Epithelial cell of proximal tubule (primary cell): ENCODE measurements around the gene KLF17. TPM values are rescaled to one million over a fixed set of nuclear protein-coding genes. Genes with fewer than 3 reads are reported as not detected.

Experiments
- DNase-seq: peaks from one replicate; pipeline ENCODE4 v3.0.0-alpha.2; 2011; ENCODE audit warnings: low read depth
- H3K4me3 ChIP-seq: 2 replicates; pipeline ENCODE4 v1.5.1; 2011; ENCODE audit warnings: low read depth, mild to moderate bottlenecking, low read length
- total RNA-seq: library from RNA; depleted of rRNA; stranded (reverse); fragments of >200 nt; gene quantifications from 2 replicates; pipeline ENCODE4 v1.2.3, GENCODE V29; 2015
- TF ChIP-seq, protein P1 (sequence below): conservative IDR thresholded peaks from 2 replicates; pipeline ENCODE4 v1.5.1; 2012; ENCODE audit warnings: low read depth, mild to moderate bottlenecking, low read length

KLF17 gene
- total RNA-seq, 1 donor from 2014 or later: not detected

DNA sequence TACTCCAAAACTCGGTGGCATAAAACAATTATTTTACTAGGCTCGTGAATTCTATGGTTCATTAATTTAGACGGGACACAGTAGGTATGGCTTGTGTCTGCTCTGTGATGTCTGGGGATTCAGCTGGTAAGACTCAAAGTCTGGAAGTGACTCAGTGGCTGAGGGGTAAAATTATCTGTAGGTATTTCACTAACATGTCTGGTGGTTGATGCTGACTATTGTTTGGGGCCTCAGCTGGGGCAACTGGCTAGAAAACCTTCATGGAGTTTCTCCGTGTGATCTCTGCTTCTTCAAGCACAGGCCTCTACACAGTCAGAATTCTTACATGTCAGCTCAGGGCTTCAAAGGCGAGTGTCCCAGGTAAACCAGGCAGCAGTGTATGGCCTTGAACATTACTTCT, 41.2 kb upstream of the KLF17 start:
- no peak overlapping the region for H3K4me3 ChIP-seq
- no peak for DNase-seq
- TF ChIP-seq, protein P1, sequence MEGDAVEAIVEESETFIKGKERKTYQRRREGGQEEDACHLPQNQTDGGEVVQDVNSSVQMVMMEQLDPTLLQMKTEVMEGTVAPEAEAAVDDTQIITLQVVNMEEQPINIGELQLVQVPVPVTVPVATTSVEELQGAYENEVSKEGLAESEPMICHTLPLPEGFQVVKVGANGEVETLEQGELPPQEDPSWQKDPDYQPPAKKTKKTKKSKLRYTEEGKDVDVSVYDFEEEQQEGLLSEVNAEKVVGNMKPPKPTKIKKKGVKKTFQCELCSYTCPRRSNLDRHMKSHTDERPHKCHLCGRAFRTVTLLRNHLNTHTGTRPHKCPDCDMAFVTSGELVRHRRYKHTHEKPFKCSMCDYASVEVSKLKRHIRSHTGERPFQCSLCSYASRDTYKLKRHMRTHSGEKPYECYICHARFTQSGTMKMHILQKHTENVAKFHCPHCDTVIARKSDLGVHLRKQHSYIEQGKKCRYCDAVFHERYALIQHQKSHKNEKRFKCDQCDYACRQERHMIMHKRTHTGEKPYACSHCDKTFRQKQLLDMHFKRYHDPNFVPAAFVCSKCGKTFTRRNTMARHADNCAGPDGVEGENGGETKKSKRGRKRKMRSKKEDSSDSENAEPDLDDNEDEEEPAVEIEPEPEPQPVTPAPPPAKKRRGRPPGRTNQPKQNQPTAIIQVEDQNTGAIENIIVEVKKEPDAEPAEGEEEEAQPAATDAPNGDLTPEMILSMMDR: no peak

DNA sequence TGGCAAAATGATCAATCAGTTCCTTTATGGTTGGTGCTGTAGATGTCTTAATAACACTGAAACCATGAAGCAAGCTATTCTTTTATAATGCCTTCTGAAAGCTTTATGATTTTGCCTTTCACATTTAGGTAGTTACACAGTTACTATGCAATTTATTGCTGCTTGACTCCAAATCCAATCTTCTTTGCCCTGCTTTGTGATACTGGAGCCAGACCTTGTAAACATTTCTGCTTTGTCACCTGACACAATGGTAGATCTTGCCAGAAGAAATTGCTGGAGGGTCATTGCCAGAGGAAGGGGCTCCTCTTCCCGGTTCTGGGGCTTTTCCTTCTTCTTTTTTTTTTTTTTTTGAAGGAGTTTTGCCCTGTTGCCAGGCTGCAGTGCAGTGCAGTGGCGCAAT, 40.5 kb upstream of the KLF17 start:
- H3K4me3 ChIP-seq: no peak overlapping the region
- TF ChIP-seq, protein P1: no peak
- DNase-seq: no peak

DNA sequence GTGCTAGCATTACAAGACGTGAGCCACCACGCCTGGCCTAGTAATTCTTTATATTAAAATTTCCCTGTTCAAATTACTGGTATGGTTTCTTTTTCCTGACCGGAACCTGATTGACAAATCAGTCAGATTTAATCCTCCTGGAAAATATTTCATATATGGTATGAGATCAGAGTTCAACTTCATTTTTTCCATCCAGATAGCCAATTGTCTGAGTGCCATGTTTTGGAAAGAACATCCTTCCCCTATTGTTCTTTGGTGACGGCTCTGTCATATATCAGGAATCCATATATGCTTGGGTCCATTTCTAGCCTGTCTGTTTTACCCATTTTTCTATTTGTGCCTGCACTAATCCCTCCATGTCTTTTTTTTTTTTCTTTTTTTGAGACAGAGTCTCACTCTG, 39.1 kb upstream of the KLF17 start:
- DNase-seq: no peak
- TF ChIP-seq, protein P1: no peak
- H3K4me3 ChIP-seq: no peak overlapping the region

DNA sequence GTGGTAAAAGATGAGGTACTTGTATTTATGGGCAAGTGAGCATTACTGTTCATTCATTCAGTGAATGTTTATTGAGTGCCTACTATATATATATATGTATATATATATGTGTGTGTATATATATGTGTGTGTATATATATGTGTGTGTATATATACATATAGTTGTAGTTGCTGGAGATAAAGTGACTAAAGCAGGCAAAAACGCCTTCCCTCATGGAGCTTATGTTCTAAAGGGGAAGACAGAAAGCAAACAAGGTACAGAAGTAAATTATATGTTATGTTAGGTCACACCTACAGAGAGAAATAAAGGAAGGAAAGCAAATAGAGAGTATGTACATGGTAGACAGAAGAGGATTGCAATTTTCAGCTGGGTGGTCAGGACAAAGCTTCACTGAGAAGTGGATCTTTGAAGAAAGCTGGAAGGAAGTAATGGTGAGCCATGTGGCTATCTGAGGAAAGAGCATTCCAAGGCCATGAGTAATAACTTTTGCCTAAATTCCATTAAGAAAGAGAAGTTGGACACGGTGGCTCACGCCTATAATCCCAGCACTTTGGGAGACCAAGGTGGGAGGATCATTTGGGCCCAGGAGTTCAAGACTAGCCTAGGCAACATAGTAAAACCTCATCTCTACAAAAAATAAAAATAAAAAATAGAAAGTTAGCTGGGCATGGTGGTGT, 33.5 kb upstream of the KLF17 start:
- no peak overlapping the region for H3K4me3 ChIP-seq
- TF ChIP-seq, protein P1: no peak
- peak; percentile 59 for DNase-seq

DNA sequence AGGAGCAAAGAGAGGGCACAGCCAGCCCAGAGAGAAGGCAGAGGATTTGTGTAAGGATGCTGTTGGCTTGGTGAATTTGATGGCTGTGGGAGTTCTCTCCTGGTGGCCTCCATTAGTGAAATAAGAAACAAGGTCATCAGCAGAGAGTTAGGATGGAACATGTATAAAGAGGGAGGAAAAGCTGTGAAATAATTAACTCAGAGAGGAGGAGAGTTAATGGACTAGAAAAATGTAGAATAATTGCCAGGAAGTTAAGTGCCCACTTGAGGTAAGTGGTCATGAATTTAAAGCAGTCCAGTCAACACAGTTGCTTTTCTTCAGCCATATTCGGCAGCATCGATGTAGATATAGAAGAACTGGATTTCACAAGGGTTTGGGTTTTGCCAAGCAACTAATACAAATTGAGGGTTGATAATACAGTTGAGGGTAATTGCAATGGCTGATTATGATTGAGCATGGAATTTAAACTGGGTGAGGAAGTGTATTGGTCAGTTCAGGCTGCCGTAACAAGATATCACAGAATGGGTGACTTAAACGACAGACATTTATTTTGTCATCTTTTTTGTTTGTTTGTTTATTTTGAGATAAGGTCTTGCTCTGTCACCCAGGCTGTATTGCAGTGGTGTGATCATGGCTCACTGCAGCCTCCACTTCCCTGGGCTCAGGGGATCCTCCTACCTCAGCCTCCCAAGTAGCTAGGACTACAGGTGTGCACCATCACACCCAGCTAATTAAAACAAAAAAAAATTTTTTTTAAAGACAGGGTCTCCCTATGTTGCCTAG, 31.7 kb upstream of the KLF17 start:
- H3K4me3 ChIP-seq: no peak overlapping the region
- DNase-seq: no peak
- TF ChIP-seq, protein P1: no peak

DNA sequence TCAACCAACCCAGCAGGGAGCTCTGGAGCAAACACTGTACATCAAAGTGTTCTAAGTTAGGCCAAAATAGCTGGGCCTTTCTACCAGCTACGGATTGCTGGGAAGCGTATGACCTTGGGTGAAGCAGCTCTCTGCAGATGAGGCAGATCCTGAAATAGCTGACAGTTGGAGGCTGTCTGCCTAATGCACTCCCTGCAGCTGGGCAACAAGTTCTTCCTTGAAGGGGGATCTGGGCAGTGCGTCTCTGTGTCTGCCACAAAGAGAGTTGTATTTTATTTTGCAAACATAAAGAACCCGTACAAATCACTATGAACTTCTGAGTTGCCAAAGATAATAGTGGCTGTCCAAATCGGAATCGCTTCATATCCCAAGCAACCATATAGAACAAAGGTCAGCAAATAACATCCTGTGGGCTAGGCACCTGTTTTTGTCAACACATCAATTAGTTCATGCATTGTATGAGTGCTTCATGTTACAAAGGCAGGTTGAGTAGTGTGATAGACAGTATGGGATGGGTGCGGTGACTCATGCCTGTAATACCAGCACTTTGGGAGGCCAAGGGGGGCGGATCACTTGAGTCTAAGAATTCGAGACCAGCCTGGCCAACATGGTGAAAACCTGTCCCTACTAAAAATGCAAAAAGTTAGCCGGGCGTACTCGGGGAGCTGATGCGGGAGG, 29.1 kb upstream of the KLF17 start:
- TF ChIP-seq, protein P1: no peak
- no peak overlapping the region for H3K4me3 ChIP-seq
- DNase-seq: no peak
